Epithelial cell of prostate (primary cell): ENCODE results near the gene PHOX2A.

Experiments used
- DNase-seq: peaks from one replicate; pipeline ENCODE4 v3.0.0-alpha.2; 2011; ENCODE audit warnings: low read depth, low spot score
- H3K27ac ChIP-seq: fragments of 450-650 bp; 2 replicates; pipeline ENCODE4 v1.5.1; 2017; ENCODE audit warnings: mild to moderate bottlenecking

PHOX2A gene

DNA sequence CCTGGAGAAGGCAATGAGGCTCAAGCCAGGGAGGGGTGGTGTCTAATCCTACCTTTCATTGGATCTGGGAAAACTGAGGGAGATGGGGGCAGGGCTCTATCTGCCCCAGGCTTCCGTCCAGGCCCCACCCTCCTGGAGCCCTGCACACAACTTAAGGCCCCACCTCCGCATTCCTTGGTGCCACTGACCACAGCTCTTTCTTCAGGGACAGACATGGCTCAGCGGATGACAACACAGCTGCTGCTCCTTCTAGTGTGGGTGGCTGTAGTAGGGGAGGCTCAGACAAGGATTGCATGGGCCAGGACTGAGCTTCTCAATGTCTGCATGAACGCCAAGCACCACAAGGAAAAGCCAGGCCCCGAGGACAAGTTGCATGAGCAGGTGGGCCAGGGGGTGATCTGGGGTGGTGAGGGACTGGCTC, 52.0 kb downstream of the PHOX2A start, which contains the start of gene FOLR1:
TSS of gene FOLR1 (plus strand) at position 180 of the 421 bp plus-strand sequence. CDS start at position 214, 34 bp downstream.
- DNase-seq = no peak
- no peak within 1 kb of the TSS for H3K27ac ChIP-seq

DNA sequence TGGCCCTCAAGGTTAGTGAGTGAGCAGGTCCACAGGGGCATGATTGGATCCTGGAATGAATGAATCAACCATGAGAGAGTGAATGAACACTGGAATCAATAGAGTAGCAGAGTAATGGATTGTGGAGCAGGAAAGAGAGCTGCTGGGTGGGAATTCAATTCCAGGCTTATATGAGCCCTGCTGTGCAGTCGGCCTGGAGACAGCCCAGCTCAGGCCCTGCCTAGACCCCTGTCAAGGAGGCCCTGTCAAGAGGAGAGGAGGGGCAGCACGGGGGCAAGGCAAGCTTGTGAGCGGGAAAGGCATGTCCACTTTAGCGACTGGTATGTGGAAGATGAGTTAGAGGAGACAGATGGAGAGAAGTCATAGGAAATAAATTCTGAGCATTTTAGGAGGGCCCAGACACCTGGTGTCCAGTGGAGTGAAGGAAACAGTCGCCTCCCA, 53.3 kb downstream of the PHOX2A start:
- DNase-seq = no peak
- no peak overlapping the region for H3K27ac ChIP-seq

DNA sequence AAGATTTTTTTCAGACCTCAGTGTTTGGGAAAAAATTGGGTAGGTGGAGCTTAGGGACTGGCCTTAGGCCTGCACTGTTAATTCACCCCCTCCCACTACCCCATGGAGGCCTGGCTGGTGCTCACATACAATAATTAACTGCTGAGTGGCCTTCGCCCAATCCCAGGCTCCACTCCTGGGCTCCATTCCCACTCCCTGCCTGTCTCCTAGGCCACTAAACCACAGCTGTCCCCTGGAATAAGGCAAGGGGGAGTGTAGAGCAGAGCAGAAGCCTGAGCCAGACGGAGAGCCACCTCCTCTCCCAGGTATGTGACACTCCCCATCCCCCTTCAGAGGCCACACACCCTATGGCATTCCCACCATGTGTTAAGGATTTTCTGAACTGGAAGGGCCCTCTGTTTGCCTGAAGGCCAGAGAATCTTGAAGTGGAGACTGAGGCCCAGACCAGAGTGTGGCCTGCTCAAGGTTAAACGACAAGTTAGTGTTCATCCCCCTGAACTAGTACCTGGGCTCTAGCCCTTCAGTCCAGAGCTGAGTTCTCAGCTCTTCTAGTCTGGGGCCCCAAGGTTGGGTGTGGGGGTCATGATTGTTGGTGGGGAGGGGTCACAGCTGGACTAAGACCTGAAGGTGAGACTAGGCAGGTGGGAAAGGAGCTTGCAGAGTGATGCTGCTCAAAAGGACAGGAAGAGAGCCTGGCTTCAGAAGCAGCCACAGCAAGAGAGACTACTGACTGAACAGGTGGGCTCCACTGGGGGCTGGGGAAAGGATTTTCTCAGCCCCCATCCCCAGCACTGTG, 54.3 kb downstream of the PHOX2A start:
- DNase-seq = no peak
- no peak overlapping the region for H3K27ac ChIP-seq
